ENCODE data around the gene ADCY5.

ADCY5 gene

DNA sequence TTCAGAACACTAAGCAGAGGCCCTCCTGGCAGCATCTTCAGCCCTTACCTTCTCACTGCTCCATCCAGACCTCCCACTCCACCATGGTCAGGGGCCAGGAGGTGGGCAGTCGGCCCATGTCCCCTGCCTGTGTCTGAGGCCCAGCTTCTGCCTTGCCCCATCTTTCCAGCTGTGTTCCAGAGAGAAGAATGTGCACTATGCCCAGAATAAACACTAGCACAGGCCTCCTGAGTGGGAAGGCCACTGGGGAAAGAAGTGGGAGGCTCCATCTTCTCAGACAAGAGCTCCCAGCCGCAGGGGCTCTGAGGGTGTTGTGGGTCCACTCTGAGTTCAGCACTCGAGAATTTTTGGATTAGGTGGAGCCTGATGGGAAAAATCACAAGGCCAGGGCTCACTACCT is 44.5 kb downstream of the ADCY5 start:
- no peak for DNase-seq

DNA sequence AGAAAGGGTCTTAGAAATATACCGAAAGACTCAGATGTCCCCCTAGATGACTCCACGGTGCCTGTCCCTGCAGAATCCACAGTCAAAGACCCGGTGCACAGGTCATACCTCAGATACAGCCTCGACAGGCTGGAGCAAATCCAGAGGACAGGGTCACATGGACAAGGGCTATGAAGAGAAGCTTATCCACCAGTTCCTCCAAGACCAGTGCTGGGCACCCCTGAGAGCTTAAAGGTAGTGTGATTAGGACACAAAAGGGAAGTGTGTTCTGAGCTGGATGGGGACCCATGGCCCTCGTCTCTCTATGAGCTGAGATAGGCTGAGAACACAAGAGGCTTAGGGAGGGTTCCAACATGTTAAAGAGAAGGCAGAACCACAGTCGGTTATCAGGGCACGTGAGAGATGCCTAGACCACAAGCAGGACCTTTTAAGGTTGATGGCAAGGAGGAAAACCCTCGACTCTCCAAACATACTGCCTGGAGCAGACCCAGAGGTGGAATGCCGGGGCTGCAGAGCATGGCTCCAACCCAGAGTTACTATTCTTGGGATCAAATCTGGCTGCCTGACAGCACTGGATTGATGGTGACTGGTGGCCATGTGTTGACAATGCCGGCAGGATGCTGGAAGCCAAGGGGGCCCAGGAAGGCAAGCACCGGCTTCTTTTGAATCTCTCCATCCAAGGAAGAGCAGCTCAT is 46.9 kb downstream of the ADCY5 start:
- no peak for DNase-seq

DNA sequence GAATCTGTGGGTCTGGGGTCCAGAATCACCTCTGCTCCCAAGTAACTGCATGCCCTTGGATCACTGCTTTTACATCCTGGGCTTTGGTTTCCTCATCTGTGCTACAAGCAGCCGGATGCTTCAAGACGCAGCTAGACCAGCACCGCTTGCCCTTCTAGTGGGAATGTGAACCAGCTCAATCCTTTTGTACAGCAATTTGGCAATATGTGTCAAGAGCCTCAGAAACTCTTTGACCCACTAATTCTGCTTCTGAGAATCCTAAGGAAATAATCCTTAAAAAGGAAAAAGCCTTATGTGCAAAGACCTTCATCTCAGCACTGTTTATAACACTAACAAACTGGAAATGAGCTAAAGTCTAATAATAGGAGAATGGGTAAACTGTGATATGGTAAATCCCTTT is 48.7 kb downstream of the ADCY5 start:
- DNase-seq: no peak

DNA sequence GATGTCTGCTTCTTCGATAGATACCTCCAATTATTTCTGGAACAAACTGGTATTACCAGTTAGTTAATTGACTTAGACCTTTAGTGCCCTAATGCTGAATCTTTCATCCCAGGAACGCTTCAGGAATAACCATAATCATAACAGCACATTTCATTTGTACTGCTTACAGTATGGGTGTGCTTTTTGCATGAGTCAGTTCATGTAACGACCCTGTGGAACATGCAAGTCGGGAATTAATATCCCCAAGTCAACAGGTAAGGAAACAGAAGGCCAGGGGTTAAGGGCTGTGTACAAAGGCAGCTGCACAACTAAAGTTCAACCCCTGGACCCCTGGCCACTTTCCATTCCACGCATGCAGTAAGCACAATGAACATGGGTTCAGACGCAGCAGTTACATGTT is 49.2 kb downstream of the ADCY5 start:
- DNase-seq: no peak

DNA sequence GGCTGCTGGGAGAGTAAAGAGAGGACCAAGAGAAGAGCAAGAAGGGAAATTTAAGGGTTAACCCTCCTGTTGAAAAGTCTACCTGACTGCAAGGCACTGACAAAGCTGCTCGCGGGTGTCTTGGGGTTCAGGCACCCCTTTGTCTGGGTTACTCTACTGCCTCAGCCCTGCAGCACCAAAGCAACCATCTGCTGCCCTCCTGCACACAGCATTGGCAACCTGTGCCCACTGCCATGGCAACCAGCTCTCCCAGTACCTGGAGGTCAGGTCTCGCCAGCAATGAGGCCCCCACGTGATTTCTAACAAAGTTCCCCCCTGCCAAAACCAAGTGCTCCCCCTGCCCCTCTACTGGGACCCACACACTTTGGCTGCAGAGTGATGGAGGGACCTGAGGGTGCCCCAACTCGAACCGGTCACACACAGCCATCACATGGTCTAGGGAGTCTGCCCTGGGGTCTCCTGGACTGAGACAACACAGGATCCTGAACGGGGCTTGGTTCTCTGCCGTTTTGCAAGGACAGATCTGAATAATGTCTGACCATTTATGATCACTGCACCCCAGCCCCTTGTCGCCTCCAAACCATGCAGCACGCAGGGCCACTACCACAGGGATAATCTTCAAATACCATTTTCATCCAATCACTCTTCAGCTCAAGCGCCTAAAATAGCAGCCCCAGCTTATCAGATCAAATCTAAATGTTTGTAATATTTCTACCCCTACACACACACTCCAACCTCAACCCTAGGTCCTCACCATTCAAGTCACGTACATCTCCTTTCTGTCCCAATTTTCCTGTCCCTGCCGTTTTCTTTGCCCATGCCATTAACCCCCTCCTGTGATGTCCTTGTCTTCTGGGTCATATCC is 50.7 kb downstream of the ADCY5 start:
- DNase-seq: no peak

DNA sequence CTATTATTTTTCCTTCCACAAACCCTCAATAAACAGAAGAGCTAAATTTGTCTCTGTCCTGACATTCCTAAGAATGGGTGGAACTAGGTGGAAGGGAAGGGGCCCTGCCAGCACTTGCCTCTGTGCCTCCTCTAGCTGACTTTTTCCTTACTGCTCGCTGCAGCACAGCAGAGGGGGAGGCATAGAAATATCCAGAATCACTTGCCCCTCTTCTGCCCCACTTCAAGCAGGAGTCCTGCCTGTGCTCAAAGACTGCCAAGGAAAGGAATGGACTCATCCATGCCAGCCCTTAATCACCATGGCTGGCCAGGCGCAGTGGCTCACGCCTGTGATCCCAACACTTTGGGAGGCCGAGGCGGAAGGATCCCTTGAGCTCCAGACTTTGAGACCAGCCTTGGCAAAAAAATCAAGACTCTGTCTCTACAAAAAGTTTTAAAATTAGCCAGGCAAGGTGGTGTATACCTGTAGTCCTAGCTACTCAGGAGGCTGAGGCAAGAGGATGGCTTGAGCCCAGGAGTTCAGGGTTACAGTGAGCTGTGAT is 51.8 kb downstream of the ADCY5 start:
- no peak for DNase-seq

DNA sequence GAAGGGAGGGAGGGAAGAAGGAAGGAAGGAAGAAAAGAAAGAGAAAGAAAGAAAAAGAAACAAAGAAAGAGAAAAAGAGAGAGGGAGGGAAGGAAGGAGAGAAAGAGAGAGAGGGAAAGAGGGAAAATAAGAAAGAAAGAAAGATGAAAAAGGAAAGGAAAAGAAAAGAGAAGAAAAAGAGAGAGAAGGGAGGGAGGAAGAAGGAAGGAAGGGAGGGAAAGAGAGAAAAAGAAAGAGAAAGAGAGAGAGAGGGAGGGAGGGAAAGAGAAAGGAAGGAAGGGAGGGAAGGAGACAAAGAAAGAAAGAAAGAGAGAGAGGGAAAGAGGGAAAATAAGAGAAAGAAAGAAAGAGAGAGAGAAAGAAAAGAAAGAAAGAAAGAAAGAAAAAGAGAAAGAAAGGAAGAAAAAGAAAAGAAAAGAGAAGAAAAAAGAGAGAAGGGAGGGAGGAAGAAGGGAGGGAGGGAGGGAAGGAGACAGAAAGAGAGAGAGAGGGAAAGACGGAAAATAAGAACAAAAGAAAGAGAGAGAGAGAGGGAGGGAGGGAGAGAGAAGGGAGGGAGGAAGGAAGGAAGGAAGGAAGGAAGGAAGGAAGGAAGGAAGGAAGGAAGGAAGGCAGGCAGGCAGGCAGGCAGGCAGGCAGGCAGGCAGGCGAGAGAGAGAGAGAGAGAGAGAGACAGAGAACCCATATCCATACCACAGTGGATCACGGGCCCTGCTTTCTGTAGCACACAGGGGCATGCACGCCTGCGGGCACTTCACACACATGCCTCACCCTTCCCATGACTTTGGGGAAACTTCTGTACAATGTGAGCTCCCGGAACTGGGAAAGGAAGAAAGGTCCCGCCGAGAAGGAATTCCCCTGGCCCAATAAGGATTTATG is 52.5 kb downstream of the ADCY5 start:
- DNase-seq: no peak

DNA sequence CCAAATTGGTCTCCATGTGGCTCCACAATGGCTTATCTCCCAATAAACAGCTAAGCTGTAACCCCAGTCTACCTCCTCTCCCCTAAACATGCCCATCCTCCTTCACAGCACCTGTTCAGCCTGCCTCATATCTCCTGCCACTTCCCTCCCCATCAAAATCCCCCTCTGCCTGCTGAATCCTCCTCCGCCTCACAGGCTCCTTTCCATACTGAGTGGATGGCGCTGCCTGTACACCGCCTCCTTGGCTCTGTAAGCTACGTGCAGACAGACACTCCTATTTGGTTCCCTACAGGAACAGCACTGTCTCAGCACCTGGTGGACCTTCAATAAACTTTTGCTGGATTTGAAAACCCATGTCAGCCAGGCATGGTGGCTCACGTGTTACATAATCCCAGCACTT is 53.7 kb downstream of the ADCY5 start:
- no peak for DNase-seq

DNA sequence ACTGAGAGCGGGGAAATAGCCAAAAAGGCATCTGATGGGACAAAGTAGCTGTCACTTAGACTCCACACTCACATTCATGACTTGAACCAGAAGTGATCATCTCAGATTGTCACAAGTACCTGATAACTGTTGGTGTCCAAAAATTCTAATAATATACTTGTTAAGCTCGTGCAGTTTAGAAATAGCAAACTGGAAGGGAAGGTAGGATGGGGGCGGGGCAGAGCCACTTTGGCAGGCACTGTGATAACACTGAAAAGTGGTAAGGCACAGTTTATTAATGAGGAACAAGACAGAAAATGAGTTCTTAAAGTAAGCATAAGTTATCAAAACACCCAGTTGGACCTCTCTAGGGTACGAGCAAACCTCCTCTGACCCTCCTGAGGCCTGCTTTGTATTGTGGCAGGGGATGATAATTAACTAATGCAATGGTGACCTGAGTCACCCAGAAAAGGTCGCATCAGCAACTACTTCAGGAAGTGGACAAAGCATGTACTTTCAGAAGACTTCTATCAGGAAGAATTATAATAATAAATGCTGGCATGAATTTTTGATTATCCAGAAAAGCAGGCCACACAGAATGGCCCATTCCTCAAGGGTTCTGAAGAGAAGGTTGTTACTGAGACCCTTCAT is 54.4 kb downstream of the ADCY5 start:
- DNase-seq: no peak

DNA sequence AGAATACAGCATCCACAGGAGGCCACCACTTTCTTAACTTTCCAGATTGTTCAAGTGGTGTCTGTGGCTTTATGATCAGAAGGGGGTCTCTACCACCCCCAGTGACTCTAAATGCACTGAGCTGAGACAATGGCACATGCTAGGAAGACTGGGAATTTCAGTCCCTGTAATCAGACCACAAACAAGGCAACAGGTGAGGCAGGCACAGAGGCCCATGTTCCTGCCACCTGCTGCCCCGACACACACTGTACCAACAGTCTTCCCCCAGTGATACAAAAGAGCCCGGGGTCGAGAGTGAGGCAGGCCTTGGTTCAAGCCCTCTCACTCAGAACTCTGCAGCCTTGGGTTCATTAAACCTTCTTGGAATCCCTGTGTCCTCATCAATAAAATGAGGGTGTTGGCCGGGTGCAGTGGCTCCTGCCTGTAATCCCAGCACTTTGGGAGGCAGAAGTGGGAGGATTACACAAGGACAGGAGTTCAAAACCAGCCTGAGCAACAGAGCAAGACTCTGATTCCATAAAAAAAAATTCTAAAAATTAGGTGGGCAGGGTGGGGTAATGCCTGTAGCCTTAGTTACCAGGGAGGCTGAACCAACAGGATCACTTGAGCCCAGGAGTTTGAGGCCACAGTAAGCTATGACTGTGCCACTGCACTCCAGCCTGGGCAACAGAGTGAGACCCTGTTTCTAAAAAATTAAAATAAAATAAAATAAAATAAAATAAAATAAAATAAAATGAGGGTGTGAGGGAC is 55.8 kb downstream of the ADCY5 start:
- no peak for DNase-seq

DNA sequence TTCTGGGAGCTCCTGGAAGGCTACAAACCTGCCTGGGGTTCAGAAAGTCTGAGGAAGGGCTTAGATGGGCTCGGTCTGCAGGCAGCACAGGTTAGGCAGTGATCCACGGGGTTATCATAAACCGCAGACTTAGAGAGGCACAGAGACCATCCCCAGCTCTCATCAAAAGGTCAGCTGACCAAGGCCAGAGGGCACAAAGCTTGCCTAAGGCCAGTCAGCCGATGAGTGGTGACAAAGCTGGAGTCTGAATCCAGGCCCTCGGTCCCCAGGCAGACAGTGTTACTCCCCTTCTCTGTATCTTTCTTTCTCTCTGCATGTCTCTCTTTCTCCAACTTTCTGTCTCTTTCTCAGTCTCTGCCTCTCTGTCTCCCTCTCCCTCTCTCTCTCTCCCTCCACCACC is 56.5 kb downstream of the ADCY5 start:
- no peak for DNase-seq

DNA sequence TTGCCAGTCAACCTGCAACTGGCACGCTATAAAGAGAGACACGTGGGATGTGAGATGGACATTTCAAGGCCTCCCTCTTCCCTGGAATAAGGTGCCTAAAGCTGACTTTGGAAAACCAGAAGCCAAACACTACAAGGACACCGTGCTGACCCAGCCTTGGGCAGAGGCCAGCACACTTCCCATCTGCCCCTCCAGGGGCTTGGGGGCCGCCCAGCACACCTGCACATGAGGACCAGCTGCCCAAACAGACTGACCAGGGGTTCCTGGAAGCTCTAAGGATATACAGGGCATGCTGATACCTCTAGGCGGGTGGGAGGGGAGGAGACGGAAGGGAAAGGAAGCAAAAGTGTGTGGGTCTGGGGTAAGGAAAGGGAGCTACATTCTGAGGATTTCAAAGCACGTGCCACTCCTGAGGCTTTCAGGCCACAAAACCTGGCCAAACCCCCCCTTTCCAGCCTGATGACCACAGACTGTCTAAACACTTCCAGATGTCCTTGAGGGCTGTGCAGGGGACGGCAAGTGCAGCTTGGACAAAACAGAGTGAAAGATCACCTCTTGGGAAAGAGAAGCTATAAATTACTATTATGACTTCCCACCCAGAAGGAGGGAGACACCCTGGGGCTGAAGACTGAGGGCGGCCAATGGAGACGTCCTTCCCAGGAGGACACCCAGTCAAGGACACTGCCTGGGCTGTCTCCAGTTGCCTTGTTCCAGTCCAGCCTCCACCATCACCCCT is 57.9 kb downstream of the ADCY5 start:
- DNase-seq: no peak

DNA sequence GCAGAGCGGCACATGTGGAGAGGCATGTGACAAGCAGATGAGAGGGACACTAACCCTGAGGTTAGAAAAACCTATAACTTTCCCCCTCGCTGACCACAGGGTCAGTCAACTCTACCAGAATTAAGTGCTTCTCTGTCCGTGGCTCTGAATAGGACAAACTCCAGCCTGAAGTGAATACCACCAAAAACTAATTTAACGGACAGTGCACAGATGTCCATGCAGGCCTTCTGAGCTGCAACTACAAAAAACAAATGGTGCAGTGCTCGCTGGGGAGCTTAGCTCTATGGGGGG is 59.3 kb downstream of the ADCY5 start:
- DNase-seq: no peak

DNA sequence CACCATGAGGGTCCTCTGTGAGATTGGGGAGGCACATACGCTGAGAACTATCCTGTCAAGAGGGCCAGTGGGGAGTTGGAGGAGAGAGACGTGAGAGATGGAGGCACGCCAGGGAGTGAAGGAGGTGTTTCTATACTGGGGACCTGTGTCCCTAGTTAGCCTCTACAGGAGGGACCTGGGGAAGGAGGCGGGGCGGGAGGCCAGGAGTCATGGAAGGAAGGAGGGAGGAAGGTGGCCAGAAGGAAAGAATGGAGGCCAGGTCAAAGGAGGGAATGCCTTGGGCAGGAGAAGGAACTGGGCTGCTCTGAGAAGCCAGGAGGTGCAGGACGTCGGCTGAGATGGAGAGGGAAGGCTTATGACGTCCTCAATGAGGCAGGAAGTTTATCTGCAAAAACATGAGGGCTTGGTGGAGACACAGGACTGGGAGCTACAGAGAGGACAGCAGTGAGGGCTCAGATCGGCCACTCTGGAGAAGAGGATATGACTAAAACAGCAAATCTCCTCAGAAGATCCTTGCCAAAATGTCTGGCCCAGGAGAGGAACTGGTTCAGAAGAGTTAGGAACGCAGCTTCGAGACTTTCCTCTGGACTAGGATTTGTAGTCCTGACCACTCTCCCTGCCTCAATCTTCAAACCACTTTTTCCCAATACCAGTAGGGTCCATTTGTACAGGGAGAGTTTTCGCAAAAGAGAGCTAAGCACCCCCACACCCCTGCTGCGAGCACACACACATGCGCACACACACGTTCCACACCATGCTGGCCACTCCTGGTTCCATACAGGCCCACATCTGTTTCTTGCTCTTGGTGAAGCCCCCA is 59.9 kb downstream of the ADCY5 start:
- DNase-seq: no peak

DNA sequence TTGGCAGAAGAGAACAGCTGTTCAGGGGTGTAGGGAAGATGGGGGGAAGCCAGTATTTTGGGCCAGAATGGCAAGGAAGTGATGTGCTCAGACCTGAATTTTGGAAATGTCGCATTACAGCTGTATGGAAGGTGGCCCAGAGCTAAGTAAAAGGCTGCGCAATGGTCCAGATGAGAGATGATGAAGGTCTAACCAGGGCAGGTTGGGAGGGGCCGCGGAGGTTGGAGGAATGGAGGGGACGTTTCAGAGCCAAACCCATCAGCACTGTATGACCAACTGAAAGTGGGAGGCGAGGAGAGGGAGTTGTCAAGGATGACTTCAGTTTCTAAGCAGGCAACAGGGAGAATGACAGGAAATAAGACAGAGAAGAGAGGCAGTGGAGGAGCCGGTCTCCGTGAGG is 60.8 kb downstream of the ADCY5 start:
- DNase-seq: no peak

DNA sequence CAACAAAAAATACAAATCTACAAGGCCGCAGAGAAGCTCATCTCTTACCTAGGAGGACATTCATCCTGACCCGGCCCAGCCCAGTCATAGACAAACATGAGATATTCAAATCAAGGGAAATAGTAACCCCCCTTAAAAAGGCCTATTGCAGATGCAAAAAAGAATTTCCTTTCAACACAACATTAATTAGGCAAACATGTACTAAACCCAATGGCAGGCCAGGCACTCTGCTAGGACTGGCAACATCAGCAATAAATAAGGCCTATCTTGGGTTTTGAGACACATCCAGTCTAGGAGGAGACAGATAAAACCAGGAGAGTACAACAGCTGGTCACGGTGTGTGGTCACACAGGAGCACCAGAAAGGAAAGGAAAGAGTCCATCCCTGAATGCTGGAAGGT is 61.4 kb downstream of the ADCY5 start:
- DNase-seq: no peak

DNA sequence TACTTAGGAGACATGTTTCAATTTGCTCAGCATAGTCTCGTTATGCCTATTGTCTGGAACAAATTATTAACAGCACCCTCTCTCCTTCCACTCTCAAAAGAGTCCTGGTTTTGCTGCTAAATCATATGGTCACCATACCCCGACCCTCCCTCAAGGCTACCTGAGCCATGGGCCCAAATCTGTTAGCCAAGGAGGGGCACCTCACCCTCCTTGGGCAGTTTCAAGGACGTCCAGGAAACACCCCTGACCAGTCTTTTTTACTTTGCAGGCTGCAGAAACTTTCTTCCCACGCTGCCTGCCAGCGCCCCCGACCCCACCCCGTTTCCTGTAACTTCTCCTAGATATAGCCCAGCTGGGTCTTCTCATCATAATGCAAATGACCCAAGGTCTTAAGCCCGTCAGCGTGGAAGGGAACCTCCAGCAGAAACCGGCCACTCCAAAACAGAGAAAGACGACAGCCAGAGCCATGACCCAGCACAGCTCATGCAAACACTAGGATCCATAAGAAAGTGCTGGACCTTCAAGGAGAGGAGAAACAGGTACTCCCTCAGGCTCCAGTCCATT is 62.3 kb downstream of the ADCY5 start:
- DNase-seq: no peak

DNA sequence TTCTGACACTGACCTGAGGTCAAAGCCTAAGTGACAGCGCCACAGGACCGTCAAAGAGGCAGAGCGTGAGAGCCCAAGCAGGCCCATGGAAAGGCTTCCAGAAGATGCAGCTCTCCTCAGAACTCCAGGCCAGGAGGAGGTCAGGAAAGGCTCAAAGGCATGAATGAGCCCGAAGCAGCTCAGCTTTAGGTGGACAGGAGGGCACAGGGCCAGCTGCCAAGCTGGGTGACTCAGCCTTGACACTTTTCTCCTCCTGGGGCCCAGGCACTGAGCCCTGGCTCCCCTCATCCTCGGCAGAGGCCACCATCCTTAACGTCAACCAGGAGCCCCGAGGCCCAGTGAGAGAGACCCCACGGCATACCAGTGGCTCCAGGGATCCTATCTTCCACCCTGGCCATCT is 62.9 kb downstream of the ADCY5 start:
- DNase-seq: no peak

DNA sequence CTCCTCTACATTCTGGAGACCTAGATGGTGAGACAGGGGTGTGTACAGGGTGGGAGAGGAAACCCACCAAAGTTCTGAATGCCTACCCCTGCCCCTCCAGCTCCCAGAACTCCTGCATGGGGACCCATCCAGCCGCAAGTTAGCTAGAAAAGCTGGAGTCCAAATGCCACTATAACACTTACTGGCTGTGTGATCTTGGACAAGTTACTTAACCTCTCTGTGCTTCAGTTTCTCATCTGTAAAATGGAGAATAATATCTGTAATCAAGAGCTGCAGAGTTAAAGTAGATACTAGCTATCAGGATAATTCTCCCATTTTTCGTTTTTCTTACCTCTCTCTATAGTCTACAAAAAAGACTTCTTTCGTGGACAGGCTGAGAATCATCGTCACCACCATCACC is 63.4 kb downstream of the ADCY5 start:
- no peak for DNase-seq

DNA sequence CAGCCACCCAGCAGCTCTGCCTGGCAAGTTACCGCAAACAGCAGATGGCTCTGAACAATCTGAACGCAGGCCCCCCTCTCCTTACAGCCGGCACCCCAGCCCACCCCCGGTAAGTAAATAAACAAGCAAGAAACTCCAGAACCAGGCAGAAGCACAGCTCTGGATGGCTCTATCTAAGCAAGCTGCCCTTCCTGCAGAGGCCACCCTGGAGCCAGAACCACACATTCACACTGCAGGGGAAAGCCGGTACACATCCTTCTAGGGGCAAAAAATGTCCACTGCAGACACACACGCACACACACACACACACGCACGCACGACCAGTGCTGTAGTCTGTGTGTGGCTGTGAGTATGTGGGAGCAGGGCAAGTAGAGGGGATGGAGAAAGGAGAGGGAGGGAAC is 63.9 kb downstream of the ADCY5 start:
- peak; percentile 54 for DNase-seq
